Liver (tissue), 9 donors: ENCODE measurements around the gene SGSH. TPM values are rescaled to one million over a fixed set of nuclear protein-coding genes. Genes with fewer than 3 reads are reported as not detected.

Source experiments
- DNase-seq: peaks from one replicate; pipeline ENCODE4 v3.0.0-alpha.2; 2017; ENCODE audit warnings: low spot score
- H3K27ac ChIP-seq, 2 donors: one replicate each; pipeline ENCODE4 v1.7.0; 2013; ENCODE audit warnings: inconsistent platforms in 2 of 2, low read length in 2 of 2, control low read depth in 1 of 2, low read depth in 1 of 2, mild to moderate bottlenecking in 1 of 2
- H3K27me3 ChIP-seq, 4 donors: one replicate each; pipeline versions ENCODE4 v1.6.1 to v1.7.0; 2013; ENCODE audit warnings: low read length in 3 of 4, inconsistent platforms in 1 of 4, mild to moderate bottlenecking in 1 of 4, moderate library complexity in 1 of 4; ENCODE audit not compliant: control insufficient read depth in 4 of 4, insufficient read depth in 4 of 4
- H3K36me3 ChIP-seq, 4 donors: one replicate each; pipeline versions ENCODE4 v1.6.1 to v1.7.0; 2013; ENCODE audit warnings: low read length in 3 of 4, mild to moderate bottlenecking in 3 of 4, low read depth in 1 of 4, moderate library complexity in 1 of 4; ENCODE audit not compliant: control insufficient read depth in 4 of 4, insufficient read depth in 3 of 4
- H3K4me1 ChIP-seq, 4 donors: one replicate each; pipeline versions ENCODE4 v1.6.1 to v1.7.0; 2013; ENCODE audit warnings: low read length in 3 of 4, mild to moderate bottlenecking in 3 of 4, moderate library complexity in 1 of 4; ENCODE audit not compliant: control insufficient read depth in 4 of 4, insufficient read depth in 4 of 4
- H3K4me3 ChIP-seq, 3 donors: one replicate each; pipeline versions ENCODE4 v1.6.1 to v1.7.0; 2013; ENCODE audit warnings: low read length in 3 of 3, control low read depth in 1 of 3, low read depth in 1 of 3, mild to moderate bottlenecking in 1 of 3
- H3K9ac ChIP-seq, 2 donors: one replicate each; pipeline ENCODE4 v1.7.0; 2013; ENCODE audit warnings: low read length in 2 of 2, mild to moderate bottlenecking in 2 of 2, moderate library complexity in 2 of 2, control low read depth in 1 of 2, low read depth in 1 of 2
- H3K9me3 ChIP-seq, 4 donors: one replicate each; pipeline versions ENCODE4 v1.6.1 to v1.7.0; 2013; ENCODE audit warnings: low read length in 3 of 4; ENCODE audit not compliant: control insufficient read depth in 4 of 4
- ATF3 ChIP-seq: IDR thresholded peaks from 2 replicates; pipeline ENCODE4 v1.6.1; 2016; ENCODE audit warnings: antibody characterized with exemption
- CTCF ChIP-seq: fragments of 150-350 bp; IDR thresholded peaks from 2 replicates; pipeline ENCODE4 v1.5.1; 2017; ENCODE audit warnings: improper control_type of control experiment, low read depth, low read length; ENCODE audit not compliant: missing input control
- EGR1 ChIP-seq, 2 donors: IDR thresholded peaks; 2 replicates each; pipeline ENCODE4 v1.6.1; 2016 to 2018; ENCODE audit warnings: antibody characterized with exemption in 2 of 2, low read depth in 2 of 2
- FOXA2 ChIP-seq: IDR thresholded peaks from 2 replicates; pipeline ENCODE4 v1.6.1; 2016; ENCODE audit warnings: antibody characterized with exemption
- GABPA ChIP-seq, 2 donors: IDR thresholded peaks in 1 of 2; conservative IDR thresholded peaks in 1 of 2; 2 replicates each; pipeline ENCODE4 v1.6.1; 2016; ENCODE audit warnings: antibody characterized with exemption in 2 of 2, mild to moderate bottlenecking in 1 of 2, moderate library complexity in 1 of 2
- HNF4A ChIP-seq, 2 donors: conservative IDR thresholded peaks; 2 replicates each; pipeline ENCODE4 v1.6.1; 2016; ENCODE audit warnings: antibody characterized with exemption in 2 of 2, mild to moderate bottlenecking in 2 of 2
- RAD21 ChIP-seq, 2 donors: IDR thresholded peaks; 2 replicates each; pipeline ENCODE4 v1.6.1; 2016; ENCODE audit warnings: antibody characterized with exemption in 2 of 2, mild to moderate bottlenecking in 2 of 2
- REST ChIP-seq: IDR thresholded peaks from 2 replicates; pipeline ENCODE4 v1.6.1; 2016; ENCODE audit warnings: antibody characterized with exemption, mild to moderate bottlenecking
- RXRA ChIP-seq, 2 donors: IDR thresholded peaks; 2 replicates each; pipeline ENCODE4 v1.6.1; 2017 to 2018; ENCODE audit warnings: antibody characterized with exemption in 2 of 2, mild to moderate bottlenecking in 1 of 2
- SP1 ChIP-seq: IDR thresholded peaks from 2 replicates; pipeline ENCODE4 v1.6.1; 2018; ENCODE audit warnings: antibody characterized with exemption, mild to moderate bottlenecking
- TAF1 ChIP-seq: conservative IDR thresholded peaks from 2 replicates; pipeline ENCODE4 v1.6.1; 2016; ENCODE audit warnings: antibody characterized with exemption, mild to moderate bottlenecking
- YY1 ChIP-seq: IDR thresholded peaks from 2 replicates; pipeline ENCODE4 v1.6.1; 2016; ENCODE audit warnings: antibody characterized with exemption, mild to moderate bottlenecking
- ZBTB33 ChIP-seq: IDR thresholded peaks from 2 replicates; pipeline ENCODE4 v1.6.1; 2016; ENCODE audit warnings: antibody characterized with exemption
- WGBS: extraction: QIAGEN DNeasy Blood & Tissue Kit; methylation state at CpG from one replicate; pipeline ENCODE4 v1.1.7; 2013; 5-methylcytosine and 5-hydroxymethylcytosine counted together
- polyA plus RNA-seq, 2 donors: library from polyadenylated mRNA; stranded (reverse) in 1 of 2; unstranded in 1 of 2; fragments of 200-250 nt in 1 of 2; fragments of >200 nt in 1 of 2; fragmentation: Nextera tagmentation in 1 of 2; extraction: Ambion mirVana in 1 of 2; gene quantifications; one replicate each; pipeline versions ENCODE4 v1.2.1 to v1.2.3, GENCODE V29; 2013 to 2015
- total RNA-seq, 2 donors: library from RNA; depleted of rRNA; stranded (reverse); fragments of >200 nt; gene quantifications; one replicate each; pipeline ENCODE4 v1.2.3, GENCODE V29; 2014
- TF ChIP-seq, protein P1 (sequence below): IDR thresholded peaks from 2 replicates; pipeline ENCODE4 v1.6.1; 2016; ENCODE audit warnings: antibody characterized with exemption
- donor health status: healthy.
- donor health status: healthy.
- donor health status: healthy.
- donor health status: healthy.
- donor health status: healthy.

SGSH gene
- total and polyA plus RNA-seq, 4 donors = 5.8 to 19.8 (median 12.9) TPM

GRCh38 chr17:80214012-80214877, 5.9 kb downstream of the SGSH start:
- TF ChIP-seq ATF3 (no peak), FOXA2 (no peak), CTCF (no peak), SP1 (no peak), TAF1 (no peak), YY1 (no peak), ZBTB33 (no peak), RAD21 (IDR thresholded peaks at IDR 0.05) (no peak), GABPA (IDR thresholded peaks at IDR 0.05 in 1 of 2, conservative IDR thresholded peaks at IDR 0.05 in 1 of 2) (no peak), HNF4A (conservative IDR thresholded peaks at IDR 0.05) (no peak), EGR1 (IDR thresholded peaks at IDR 0.05; ENCODE audit: low read depth in 2 of 2) (no peak)
- TF ChIP-seq, protein P1, sequence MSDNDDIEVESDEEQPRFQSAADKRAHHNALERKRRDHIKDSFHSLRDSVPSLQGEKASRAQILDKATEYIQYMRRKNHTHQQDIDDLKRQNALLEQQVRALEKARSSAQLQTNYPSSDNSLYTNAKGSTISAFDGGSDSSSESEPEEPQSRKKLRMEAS = no peak
- no peaks in the 10 kb centered on the region for H3K27me3 ChIP-seq
- H3K4me1 ChIP-seq = peaks cover 0 to 6% (median 3%) of the 10 kb centered on the region in 4 donors
- WGBS = 95% methylated on average over 48 of the region's 48 CpGs
- H3K9me3 ChIP-seq = no peaks in the 10 kb centered on the region
- no peak overlapping the region for H3K27ac ChIP-seq
- DNase-seq = no peak
- H3K9ac ChIP-seq = no peak overlapping the region
- peaks cover 2 to 46% (median 18%) of the 10 kb centered on the region in 4 donors for H3K36me3 ChIP-seq
- no peak overlapping the region for H3K4me3 ChIP-seq

GRCh38 chr17:80213643-80213975, 6.5 kb downstream of the SGSH start:
- Histone ChIP-seq H3K4me3 (no peak overlapping the region), H3K27ac (no peak overlapping the region), H3K4me1 (peaks cover 0 to 3% (median under 1%) of the 10 kb centered on the region in 4 donors), H3K9me3 (no peaks in the 10 kb centered on the region), H3K36me3 (peaks cover 2 to 51% (median 19%) of the 10 kb centered on the region in 4 donors), H3K27me3 (no peaks in the 10 kb centered on the region), H3K9ac (no peak overlapping the region)
- TF ChIP-seq SP1 = no peak
- TF ChIP-seq, protein P1 = no peak
- no peak for TF ChIP-seq REST
- no peak for TF ChIP-seq RXRA (IDR thresholded peaks at IDR 0.05)
- DNase-seq = no peak
- 95% methylated on average over 17 of the region's 17 CpGs for WGBS
